ENCODE measurements around the gene IFITM1. TPM values are rescaled to one million over a fixed set of nuclear protein-coding genes. Genes with fewer than 3 reads are reported as not detected.

The IFITM1 gene
- total and polyA plus RNA-seq, 9 of the 15 experiments (the other 6 are each of a cell fraction or from before 2014, with no cell fraction given): 691 to 5,579 (median 974) TPM

- TF ChIP-seq ZNF592 (IDR thresholded peaks at IDR 0.05) (peak; percentile 14; the same call in 1 of the 2 replicates), ARNT (IDR thresholded peaks at IDR 0.05) (peak in 1 of 2 experiments; percentile 61; a peak in 1 of 4 replicates), NCOA1 (IDR thresholded peaks at IDR 0.05; ENCODE audit: low read depth) (0 out of 2 replicates have a peak, but pooled peaks have one; percentile 21), ZSCAN32 (CRISPR knock-in tag; IDR thresholded peaks at IDR 0.05) (peak; percentile 70), CBX8 (IDR thresholded peaks at IDR 0.05; ENCODE audit: borderline replicate concordance, extremely low read depth, low read depth, low read length, poor library complexity, severe bottlenecking) (no peak), STAT6 (CRISPR knock-in tag; IDR thresholded peaks at IDR 0.05) (no peak), HDAC6 (IDR thresholded peaks at IDR 0.05; ENCODE audit: low read depth, low read length) (no peak), TAF7 (tag; IDR thresholded peaks at IDR 0.05) (peak; percentile 38; the same call in 1 of the 2 replicates), ZNF785 (CRISPR knock-in tag; IDR thresholded peaks at IDR 0.05) (no peak), CLOCK (CRISPR knock-in tag; IDR thresholded peaks at IDR 0.05; ENCODE audit: borderline replicate concordance) (no peak), HCFC1 (IDR thresholded peaks at IDR 0.05; ENCODE audit: low read depth, low read length) (no peak), ZNF347 (CRISPR knock-in tag; IDR thresholded peaks at IDR 0.05; ENCODE audit: low read depth) (no peak), JUN (IDR thresholded peaks at IDR 0.05; ENCODE audit: borderline replicate concordance, low read depth, low read length) (peak; percentile 63), JUN (CRISPR knock-in tag; IDR thresholded peaks at IDR 0.05; ENCODE audit: borderline replicate concordance) (no peak), BHLHE40 (IDR thresholded peaks at IDR 0.05; ENCODE audit: low read length) (peak; percentile 87), PTTG1 (tag; IDR thresholded peaks at IDR 0.05; ENCODE audit: low read depth) (no peak), CREM (IDR thresholded peaks at IDR 0.05; ENCODE audit: low read depth) (0 out of 2 replicates have a peak, but pooled peaks have one; percentile 18), SREBF1 (IDR thresholded peaks at IDR 0.05; ENCODE audit: borderline replicate concordance, low read depth, low read length) (no peak), ZNF57 (CRISPR knock-in tag; IDR thresholded peaks at IDR 0.05) (no peak)
Observed at GRCh38 chr11:269146-269890, 44.5 kb upstream of the IFITM1 start (continued).

Measured in K562 (cell line).